GM18873 (cell line): ENCODE measurements around the gene OR4D5.

ENCODE experiments used
- ATAC-seq: cut with Tn5 transposase; IDR thresholded peaks from one replicate; pipeline ENCODE4 v1.9.1; 2021; ENCODE audit warnings: mild to moderate bottlenecking, moderate library complexity, moderate number of reproducible peaks; ENCODE audit not compliant: unreplicated experiment, low FRiP score

Gene OR4D5

DNA sequence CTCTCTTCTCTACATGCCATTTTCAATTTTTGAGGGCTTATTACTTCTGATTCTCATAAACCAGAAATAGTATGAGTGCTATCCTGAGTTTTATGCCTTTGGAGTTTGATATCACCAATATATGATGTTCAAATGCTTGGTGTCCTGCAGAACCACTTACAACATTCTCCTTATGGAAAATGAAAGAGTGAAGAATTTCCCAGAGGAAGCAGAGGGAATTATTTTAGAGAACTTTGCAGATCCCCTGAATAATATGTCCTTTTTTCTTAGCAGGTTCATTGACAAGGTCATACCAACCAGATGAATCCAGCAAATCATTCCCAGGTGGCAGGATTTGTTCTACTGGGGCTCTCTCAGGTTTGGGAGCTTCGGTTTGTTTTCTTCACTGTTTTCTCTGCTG, at the start of gene OR4D5:
Gene OR4D5, plus strand, starts transcription at position 301 of the 400 bp plus-strand sequence. Its CDS starts 0 bp downstream, at position 301.
- no peak for ATAC-seq

DNA sequence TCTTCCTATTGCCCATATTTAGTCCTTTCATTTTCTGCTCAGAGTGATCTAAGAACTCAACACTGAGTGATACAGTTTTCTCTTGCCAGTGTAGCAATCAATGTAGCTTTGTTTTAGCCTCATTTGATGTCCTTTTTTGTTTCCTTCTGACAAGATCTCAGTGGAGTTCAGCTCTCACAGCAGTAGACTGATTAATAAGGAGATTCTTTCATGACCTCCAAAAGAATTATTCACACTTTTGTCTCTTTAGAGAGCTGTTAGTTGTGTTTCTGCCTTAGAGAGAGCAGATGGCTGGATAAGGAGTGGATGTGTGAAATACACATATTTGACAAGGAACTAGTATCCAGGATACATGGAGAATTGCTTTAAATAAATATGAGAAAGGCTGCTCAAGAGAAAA, 47.4 kb upstream of the OR4D5 start:
- no peak for ATAC-seq

DNA sequence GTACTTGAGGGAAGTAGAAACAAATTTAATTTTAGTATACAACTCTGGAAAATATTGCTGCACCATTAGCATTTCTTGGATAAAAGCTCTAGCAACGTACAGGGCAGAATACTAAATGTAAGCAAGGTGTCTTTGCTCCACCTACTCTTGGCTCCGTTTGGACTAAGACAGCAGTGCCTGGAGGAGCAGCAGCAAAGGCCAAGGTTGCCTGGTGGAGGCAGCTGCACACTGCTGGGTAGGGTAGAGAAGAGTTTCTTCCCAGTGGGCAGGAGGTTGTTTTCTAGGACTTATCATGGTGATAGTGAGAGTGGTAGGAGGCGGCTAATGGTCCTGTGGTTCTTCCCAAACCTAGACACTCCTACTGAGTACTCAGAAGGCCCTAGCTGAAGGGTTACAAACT, 39.6 kb upstream of the OR4D5 start:
- ATAC-seq, result no peak

DNA sequence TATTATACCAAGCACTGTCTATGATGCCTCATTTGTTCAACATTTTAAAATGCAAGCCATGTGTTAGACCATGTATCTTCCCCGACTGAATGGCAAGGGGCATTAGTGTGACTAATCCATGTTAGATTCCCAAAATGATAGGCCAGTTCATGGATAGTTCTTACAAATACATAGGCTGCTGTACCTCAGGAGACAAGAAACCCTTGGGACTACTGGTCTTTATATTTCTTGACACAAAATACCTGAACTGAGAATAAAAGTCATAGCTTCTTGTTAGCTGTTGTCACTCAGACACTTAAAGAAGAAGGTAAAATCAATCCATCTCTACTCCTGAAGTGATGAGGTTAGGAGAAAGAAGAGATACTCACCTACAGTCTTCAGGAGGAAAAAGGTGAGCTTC, 37.5 kb upstream of the OR4D5 start, which contains the start of gene OR8D4:
Gene OR8D4, plus strand, starts transcription at position 301 of the 400 bp plus-strand sequence. CDS start 4,265 bp downstream, outside the sequence.
- ATAC-seq, result no peak

DNA sequence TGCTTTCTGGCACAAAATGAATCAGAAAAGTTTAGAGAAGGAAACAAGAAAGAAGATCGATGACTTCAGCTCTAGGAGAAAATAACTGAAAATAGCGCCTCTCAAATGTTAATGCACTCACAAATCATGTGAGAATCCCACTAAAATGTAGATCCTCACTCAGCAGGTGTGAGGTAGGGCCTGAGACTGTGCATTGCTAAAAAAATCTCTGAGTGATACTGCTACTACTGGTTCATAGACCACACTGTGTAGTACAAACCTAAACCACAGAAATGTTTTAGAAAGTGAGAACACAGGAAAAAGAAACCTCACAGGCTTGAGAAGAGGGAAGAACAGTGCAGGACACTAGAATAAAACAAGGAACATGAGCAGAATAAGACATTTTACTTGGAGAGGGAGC, 35.5 kb upstream of the OR4D5 start:
- ATAC-seq, result no peak

DNA sequence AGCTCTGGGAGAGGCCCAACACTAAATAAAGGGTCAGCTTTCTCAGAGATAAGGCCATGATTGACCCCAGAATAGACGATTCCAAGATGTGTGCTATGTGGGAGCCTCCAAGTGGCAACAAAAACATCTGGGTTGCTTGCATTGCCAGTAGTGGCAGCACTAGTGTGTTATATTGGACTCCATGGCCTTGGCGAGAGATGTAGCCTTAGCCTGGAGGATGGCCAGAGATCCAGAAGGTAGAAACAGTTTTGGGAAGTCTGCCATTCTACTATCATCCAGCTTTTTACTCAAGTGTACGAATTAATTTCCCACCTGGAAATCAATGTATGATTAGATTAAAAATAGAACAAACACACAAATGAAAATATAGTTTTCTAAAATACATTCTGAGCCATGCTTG, 34.5 kb upstream of the OR4D5 start:
- ATAC-seq, result no peak

DNA sequence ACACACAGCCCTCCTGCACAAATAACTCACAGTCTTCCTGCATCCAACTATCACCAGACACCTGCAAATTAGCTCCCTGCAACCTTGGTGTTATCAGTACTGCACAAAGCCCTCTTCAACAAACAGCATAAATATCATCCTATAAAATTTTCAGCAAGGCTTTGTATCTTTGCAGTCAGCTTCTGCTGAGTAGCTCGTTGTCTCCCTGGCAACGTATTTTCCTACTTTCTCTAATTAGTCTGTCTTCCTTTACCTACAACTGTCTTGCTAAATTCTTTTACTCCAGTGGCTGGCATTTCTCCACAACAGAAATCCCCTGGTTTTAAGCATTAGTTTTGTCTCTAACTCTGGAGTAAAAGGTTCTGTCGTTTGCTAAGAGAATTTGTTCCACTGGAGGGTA, 33.6 kb upstream of the OR4D5 start:
- ATAC-seq, result no peak

DNA sequence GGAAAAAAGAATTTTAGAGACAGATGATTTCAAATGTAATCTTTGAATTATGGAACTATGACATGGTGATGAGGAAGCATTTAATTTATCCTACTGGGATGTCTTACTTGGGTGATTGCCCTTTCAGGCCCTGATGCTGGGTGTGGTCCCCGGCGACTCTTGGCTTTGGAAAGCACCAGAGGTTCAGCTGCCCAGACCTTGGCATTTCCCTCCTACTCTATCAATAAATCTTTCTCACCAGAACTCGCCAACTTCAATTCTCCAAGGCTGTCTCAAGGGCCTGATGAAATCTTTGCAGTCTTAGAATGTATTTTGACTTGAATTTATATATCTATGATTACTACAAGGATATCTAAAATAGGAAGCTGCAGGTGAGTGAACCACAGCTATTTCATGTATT, 18.5 kb upstream of the OR4D5 start:
- no peak for ATAC-seq

DNA sequence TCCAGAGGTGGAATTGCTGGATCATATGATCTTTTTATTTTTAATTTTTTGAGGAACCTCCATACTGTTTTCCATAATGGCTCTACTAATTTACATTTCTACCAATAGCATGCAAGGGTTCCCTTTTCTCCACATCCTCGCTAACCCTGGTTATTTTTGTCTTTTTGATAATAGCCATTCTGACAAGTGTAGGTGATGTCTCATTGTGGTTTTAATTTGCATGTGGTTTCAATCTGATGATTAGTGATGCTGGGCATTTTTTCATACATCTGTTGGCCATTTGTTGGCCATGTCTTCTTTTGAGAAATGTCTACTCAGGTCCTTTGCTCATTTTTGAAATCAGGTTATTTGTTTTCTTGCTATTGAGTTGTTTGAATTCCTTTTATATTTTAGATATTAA, 15.4 kb upstream of the OR4D5 start:
- no peak for ATAC-seq

DNA sequence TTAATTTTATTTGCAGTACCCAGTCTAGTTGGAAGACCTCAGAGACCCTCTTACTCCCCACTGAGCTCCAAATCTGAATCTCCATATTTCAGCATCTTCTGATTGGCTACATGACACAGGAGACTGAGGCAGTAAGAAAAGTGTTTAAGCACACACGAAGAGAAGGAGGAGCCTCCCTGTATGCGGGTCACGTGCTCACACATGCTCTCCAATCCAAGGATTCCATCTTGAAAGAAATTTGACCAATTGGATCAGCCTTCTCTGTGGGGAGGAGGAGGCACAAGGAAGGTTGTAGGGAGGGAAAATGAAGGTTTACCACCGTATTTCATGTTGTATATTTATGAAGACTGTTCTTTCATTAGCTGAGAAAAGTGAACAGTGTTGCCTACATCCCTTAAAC, 3.0 kb downstream of the OR4D5 start:
- ATAC-seq, result no peak

DNA sequence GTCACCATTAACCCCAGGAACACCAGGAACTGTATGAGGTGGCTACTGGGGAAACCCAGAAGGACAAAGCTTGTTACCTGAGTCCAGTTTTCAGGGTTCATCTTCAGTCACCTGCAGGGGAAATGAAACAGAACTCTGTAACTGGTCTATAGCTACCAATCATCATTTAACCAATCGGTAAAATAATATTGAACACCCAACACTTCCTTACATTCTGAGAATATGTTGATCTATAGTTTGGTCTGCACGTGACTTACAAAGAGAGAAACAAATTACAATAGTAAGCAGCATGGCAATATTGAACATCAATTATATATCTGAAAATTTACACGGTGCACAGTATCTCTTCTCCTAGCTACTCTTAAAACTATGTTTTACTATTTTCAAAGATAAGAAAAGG, 4.3 kb downstream of the OR4D5 start, which contains the start of gene OR6T1:
Gene OR6T1, minus strand, starts transcription at position 101 of the 400 bp plus-strand sequence. Its CDS starts 0 bp downstream, at position 101.
- ATAC-seq, result no peak

DNA sequence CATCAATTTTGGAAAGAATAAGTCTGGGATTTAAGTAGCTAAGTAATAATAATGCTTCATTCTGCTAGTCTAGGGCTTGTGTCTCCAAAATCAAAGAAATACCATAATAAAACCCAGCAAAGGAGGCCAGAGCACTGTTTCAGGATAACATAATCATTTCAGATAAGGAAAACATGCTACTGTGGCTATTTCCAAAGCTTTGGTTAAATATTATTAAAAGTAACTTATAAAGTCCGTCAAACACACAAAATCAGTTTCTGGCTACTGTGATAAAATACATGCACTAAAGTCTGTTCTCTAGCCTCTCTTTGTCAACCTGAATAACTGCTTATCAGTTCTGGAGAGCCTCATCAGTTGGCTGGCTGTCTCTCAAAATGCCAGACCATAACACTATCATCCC, 5.7 kb downstream of the OR4D5 start:
- no peak for ATAC-seq

DNA sequence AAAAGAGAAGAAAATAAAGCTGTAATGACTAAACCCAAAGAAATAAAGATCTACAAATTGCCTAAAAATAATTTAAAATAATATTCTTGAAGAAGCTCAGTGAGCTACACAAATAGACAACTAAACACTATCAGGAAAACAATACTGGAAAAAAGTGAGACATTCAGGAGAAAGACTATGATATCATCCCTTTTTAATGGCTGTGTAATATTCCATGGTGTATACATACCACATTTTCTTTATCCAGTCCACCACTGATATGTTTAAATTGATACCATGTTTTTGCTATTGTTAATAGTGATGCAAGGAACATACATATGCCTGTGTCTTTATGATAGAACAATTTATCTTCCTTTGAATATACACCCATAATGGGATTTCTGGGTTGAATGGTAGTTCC, 17.3 kb downstream of the OR4D5 start:
- ATAC-seq, result no peak

DNA sequence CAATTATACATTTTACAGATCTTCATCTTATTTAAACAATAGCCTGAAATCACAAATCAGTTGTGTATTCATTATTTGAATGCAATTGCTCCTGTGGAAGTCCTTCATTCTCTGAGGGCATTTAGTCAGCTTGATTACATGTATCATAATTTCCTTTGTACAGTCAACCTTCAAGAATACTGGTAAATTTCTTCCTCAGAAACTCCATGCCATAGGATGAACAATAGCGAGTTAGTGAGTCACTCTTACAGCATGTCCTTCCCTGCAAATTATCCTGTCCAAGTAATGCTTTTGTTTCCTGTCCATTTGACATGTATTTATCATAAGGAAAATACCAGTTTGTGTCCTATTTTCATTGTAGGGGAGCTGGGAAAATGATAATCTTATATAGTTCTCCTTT, 34.4 kb downstream of the OR4D5 start:
- no peak for ATAC-seq

DNA sequence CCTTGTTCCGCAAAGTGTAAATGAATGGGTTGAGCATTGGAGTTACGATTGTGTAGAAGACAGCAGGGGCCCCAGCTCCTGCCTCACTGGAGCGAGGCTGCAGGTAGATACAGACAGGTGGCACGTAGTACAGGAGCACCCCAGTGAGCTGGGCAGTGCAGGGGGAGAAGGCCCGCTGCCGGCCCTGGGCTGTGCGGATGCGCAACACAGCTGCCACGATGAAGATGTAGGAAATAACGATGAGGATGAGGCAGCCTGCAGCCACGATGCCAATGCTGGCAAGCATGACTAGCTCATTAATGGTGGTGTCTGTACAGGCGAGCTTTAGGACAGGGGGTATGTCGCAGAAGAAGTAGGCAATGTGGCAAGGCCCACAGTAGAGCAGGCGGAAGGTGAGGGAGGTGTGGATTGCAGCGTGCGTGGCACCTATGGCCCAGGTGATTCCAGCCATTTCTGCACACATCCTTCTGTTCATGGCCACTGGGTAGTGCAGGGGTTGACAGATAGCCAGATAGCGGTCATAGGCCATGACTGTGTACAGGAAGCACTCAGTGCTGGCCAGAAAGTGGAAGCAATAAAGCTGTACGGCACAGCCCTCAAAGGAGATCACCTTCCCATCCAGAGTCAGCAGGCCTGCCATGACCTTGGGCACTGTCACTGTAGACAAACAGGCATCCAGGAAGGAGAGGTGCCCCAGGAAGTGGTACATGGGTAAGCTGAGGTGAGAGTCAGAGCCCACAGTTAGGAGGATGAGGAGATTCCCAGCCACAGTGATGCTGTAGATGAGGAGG, 37.5 kb downstream of the OR4D5 start:
- no peak for ATAC-seq

DNA sequence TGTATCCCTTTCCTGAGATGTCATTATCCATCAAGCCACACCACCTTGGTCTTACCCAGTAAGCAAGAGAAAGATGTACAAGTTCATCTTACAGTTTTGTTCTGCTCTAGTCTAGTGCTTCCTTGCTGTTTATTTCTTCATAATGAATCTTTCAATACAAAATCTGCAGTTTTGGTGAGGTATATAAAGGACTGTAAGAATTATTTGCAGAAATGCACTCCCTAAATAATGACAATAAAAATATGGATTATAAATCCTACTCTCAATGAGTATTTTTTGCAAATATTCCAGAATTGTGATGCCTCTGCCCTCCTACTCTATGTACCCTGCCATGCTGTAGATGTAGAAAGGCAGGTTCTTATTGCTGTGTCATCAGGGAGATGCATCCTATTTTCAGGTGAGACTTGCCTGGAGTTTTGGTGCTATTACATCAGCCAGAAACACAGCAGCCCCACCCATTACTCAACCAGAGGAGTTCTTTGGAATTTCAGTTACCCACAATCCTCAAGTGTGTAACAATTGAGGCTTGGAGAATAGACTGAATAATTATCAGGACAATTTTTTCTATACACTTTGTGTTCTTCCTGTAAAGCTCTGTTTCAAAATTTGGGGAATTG, 38.4 kb downstream of the OR4D5 start, which contains the start of gene OR10S1:
Gene OR10S1, minus strand, starts transcription at position 51 of the 617 bp plus-strand sequence. CDS start 117 bp downstream, outside the sequence.
- no peak for ATAC-seq

DNA sequence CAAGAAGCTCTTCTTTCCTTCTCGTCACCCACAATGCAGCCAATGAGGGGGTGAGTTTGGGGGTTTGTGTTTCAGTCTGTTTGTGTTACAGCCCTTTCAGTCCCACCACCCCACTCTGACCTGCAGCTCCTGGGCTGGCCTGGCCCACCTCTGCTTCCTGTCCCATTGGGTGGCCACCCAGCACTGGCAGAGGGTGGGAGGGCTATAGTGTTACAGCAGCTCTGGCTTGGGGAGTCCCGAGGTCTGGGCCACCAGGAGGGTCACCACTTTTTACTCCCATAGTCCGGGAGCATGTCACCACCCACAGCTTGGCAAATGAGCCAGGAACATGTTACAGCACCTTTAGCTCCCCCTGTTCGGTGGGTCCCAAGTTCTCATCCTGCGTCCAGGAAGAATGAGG, 39.9 kb downstream of the OR4D5 start:
- no peak for ATAC-seq
